ENCODE measurements around the gene VTI1A.

The VTI1A gene

DNA sequence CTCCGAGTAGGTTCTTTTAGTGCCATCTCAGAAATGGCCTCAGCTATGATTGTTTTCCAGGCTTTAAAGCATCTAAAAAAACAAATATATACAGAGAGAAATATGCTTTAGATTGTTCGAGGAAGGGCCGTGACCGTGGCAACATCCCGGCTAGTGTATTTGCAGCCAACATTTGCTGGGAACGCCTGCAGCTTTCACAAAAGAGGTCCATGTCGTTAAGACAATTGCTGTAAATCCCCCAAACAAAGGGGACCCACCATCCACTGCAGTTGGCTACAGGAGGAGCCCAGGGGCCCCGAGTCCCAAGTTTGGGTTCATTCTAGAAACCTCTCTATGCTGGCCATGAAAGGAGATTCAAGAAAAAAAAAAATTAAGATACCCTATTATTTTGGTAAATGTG is 350.2 kb downstream of the VTI1A start:
- DNase-seq (ENCODE audit: low read depth), result no peak
- TF ChIP-seq CTCF (IDR thresholded peaks at IDR 0.05; ENCODE audit: control insufficient read depth, insufficient read depth, low read depth, low read length, missing control alignments), result no peak
- no peak overlapping the region for H3K4me3 ChIP-seq (ENCODE audit: control insufficient read depth, low read depth, low read length)

- no peak overlapping the region for H3K4me3 ChIP-seq (ENCODE audit: control insufficient read depth, low read depth, low read length)
- TF ChIP-seq CTCF (IDR thresholded peaks at IDR 0.05; ENCODE audit: control insufficient read depth, insufficient read depth, low read depth, low read length, missing control alignments), result no peak
- DNase-seq (ENCODE audit: low read depth), result no peak
Observed at GRCh38 chr10:112797855-112798254, 350.8 kb downstream of the VTI1A start.

- H3K4me3 ChIP-seq (ENCODE audit: control insufficient read depth, low read depth, low read length), result no peak overlapping the region
- DNase-seq (ENCODE audit: low read depth), result no peak
- TF ChIP-seq CTCF (IDR thresholded peaks at IDR 0.05; ENCODE audit: control insufficient read depth, insufficient read depth, low read depth, low read length, missing control alignments), result no peak
Observed at GRCh38 chr10:112799038-112799437, 352.0 kb downstream of the VTI1A start.

- no peak for DNase-seq (ENCODE audit: low read depth)
- TF ChIP-seq CTCF (IDR thresholded peaks at IDR 0.05; ENCODE audit: control insufficient read depth, insufficient read depth, low read depth, low read length, missing control alignments), result no peak
Observed at GRCh38 chr10:112799726-112800510, 352.9 kb downstream of the VTI1A start.

DNA sequence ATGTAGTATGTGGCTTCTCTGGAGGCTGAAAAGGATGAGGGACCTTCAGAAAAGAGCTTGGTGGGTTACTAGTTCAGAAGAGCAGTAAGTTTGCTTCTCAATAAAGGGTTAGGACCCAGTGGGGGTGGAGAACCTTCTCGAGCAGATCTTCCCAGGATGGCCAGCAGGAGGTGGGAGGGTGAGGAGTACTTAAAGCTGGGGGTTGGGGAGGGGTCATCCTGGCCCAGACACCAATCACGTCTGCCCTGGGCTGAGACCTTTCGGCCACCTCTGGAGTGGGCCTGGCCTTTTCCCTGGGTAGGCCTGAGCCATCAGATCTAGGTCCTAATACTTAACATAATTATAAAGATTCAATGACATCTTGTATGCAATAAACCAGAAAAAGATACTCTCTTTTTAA is 354.0 kb downstream of the VTI1A start:
- TF ChIP-seq CTCF (IDR thresholded peaks at IDR 0.05; ENCODE audit: control insufficient read depth, insufficient read depth, low read depth, low read length, missing control alignments), result no peak
- DNase-seq (ENCODE audit: low read depth), result no peak
- H3K4me3 ChIP-seq (ENCODE audit: control insufficient read depth, low read depth, low read length), result no peak overlapping the region

More at GRCh38 chr10:112799726-112800510, 352.9 kb downstream of the VTI1A start:
- no peak overlapping the region for H3K4me3 ChIP-seq (ENCODE audit: control insufficient read depth, low read depth, low read length)

DNA sequence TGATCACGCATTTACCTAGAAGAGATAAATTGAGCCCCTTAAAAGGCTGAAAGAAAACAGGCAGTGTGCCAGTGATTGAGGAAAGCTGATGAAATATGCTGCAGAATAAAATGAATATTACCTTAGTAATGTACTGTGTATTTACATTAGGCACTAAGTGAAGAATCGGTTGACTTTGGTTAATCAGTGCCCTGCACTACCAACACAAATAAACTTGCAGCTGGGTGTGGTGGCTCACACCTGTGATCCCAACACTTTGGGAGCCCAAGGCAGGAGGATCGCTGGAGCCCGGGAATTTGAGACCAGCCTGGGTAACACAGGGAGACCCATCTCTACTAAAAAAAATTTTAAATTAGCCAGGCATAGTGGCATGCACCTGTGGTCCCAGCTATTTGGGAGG is 354.7 kb downstream of the VTI1A start:
- DNase-seq (ENCODE audit: low read depth), result no peak
- TF ChIP-seq CTCF (IDR thresholded peaks at IDR 0.05; ENCODE audit: control insufficient read depth, insufficient read depth, low read depth, low read length, missing control alignments), result no peak
- no peak overlapping the region for H3K4me3 ChIP-seq (ENCODE audit: control insufficient read depth, low read depth, low read length)
